Measurements from ENCODE around the gene CNOT8.
"Not testable (repeated sequence)": the region's sequence is repeated elsewhere in the genome, so short reads cannot be mapped to it uniquely, and the experiment has no call there.

CNOT8 gene

GRCh38 chr5:154866841-154867240 lies 8.4 kb downstream of the CNOT8 start:
- no peak for DNase-seq

GRCh38 chr5:154868702-154869101 lies 10.3 kb downstream of the CNOT8 start:
- no peak for DNase-seq

GRCh38 chr5:154871734-154872133 lies 13.3 kb downstream of the CNOT8 start:
- no peak for DNase-seq

DNA sequence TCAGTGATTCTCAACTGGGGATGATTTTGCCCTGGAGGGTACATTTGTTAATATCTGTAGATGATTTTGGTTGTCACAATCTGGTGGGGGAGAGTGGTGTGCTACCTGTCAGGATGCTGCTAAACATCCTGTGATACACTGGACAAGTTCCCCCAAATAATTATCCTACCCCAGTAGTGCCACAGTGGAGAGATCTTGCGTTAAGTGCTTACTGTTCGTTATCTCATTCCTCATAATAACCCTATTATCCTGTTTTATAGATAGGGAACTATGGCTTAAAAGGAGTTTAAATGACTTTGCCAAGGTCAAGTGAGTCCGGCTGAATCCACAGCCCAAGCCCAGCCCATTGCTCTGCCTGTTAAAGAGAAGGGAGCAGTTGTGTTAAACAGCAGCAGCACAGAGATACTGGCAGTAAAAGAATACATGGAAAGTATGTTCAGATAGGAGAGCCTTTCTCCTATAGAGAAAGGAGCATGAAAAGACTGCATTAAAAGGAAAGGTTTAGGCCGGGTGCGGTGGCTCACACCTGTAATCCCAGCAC lies 15.4 kb downstream of the CNOT8 start:
- no peak for DNase-seq

- DNase-seq, result no peak
These were observed 20.4 kb downstream of the CNOT8 start for GRCh38 chr5:154878642-154879335.

DNA sequence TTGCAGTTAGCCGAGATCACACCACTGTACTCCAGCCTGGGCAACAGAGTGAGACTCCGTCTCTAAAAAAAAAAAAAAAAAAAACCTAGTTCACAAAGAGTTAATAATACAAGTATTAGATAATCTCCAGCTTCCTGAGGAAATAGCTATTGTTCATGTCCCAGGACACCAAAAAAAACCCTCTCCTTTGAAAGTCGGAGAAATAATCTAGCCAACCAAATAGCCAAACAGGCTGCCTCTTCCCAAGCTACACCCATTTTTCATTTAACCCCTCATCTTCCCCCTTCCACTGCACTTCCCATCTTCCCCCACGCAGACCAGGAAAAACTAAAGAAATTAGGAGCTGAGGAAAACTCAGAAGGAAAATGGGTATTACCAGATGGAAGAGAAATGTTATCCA lies 23.6 kb downstream of the CNOT8 start:
- DNase-seq, result no peak

DNA sequence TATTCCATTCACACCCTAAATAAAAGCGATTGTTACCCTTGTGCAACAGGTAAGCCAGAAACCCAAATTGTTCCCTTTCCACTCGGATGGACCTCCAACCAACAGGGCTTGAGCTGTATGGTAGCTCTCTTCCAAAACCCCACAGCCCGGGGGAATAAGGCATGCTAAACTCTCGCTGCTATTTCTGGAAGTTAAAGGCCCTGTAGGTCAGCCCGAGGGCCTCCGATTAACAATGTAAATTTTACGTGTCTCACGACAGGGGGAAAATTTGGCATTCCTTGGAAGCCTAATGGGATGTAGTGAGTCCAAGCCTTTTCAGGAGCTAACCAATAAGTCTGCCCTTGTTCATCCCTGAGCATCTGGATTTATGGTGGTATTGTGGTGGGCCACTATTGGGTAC lies 26.0 kb downstream of the CNOT8 start:
- no peak for DNase-seq

GRCh38 chr5:154885439-154885838 lies 27.0 kb downstream of the CNOT8 start:
- DNase-seq, result no peak

DNA sequence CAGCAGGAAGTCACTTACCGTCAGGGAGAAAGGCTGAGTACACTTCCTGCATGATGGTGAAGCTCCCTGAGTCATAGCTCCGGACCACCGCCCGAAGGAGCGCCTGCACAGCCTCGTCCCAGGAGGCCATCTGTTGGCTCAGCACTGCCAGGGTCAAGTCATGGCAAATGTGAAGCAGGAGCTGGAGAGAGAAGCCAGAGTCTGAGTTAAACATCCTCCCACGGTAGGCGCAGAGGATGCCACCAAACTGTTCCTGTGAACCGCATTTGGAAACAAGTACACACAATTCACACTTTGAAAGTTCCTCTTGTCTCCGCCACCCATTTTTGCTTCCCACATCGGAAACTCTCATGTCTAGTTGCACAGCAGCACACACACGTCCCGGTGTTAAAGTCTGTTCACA lies 33.9 kb downstream of the CNOT8 start:
- DNase-seq, result no peak

DNA sequence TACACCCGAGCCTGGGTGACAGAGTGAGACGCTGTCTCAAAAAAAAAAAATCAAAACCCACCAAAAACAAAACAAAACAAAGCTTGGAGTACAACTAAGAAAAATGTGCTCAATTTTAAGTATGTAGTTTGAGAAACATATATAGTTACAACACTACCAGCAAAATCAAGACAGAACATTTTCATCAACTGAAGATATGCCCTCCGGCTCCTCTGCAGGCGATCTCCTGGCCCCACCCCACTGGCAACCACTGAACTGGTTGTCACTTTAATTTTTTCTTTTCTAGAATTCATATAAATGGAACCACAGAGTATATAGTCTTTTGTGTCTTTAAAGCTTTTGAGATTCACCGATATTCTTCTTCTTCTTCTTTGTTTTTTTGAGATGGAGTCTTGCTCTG lies 35.0 kb downstream of the CNOT8 start:
- no peak for DNase-seq

DNA sequence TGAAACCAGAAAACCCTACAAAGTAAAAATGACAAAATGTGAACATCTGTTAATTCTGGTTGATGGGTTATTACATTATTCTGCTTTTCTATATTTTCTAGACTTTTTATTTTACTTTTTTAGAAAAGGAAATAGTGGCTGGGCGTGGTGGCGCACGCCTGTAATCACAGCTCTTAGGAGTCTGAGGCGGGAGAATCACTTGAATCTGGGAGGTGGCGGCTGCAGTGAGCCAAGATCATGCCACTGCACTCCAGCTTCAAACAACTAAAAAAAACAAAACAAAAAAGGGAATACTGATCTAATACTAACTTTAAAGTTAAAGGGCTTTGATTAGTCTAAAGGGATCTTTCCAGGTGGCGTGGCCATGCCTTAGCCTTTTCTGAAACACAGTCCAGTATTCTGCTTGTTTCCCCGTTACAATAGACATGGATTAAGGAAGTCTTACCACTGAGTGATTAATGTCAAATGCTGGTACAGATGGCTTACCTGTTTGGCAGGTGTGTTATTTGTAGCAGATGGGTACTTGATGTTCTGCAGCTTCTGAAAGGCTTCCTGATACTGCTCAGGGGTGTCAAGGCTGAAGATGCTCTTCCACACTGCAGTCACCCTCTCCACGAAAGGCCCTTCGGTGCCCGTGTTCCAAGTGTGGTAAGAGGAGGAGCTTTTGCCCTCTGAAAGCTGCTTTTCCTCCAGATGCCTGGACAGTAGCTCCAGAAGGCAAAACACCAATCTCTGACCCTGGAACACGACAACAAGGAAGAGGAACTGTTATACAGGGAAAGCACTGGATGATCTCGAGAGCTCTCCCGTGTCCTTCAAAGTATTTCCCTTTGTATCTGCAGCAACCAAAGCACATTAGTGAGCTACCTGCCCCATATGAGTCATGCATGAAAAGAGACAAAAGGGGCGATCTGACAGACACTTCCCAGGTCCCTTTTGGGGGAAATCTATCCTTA lies 37.5 kb downstream of the CNOT8 start:
- no peak for DNase-seq

GRCh38 chr5:154896562-154897165 lies 38.2 kb downstream of the CNOT8 start:
- DNase-seq, result no peak

GRCh38 chr5:154898210-154898609 lies 39.8 kb downstream of the CNOT8 start:
- DNase-seq, result no peak

- DNase-seq, result no peak
These were observed 40.9 kb downstream of the CNOT8 start for GRCh38 chr5:154899151-154899816.

DNA sequence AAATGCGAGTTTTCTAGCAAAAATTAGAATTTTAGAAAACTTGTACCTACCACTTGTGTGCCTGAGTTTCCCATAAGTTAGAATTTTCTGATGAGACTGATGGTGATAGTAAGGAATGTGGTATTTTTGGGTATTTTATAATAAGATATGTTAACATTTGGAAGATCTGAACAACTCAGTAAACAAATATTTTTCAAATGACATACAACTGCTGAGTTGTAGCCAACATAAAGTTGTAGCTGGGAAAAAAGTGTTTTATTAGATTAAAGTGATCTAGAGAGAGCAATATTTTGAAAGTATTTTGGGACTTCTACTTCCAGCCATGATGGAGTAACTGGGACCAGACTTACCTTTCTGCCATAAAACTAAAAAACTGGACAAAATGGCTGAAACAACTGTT lies 41.6 kb downstream of the CNOT8 start:
- DNase-seq, result no peak

GRCh38 chr5:154901276-154901675 lies 42.8 kb downstream of the CNOT8 start:
- DNase-seq, result no peak

DNA sequence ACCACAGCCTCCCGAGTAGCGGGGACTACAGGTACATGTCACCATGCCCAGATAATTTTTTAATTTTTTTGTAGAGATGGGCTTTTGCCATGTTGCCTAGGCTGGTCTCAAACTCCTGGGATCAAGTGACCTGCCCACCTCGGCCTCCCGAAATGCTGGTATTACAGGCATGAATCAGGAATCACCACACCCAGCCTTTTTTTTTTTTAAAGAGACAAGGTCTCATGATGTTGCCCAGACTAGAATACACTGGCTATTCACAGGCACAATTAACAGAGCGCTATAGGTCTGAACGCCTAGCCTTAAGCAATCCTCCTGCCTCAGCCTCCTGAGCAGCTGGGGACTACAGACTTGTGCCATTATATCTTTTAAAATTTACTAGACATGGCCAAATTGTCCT lies 43.5 kb downstream of the CNOT8 start:
- DNase-seq, result no peak

GRCh38 chr5:154905601-154906000 lies 47.2 kb downstream of the CNOT8 start:
- not testable (repeated sequence) for DNase-seq

GRCh38 chr5:154916874-154917273 lies 58.4 kb downstream of the CNOT8 start:
- no peak for DNase-seq

DNA sequence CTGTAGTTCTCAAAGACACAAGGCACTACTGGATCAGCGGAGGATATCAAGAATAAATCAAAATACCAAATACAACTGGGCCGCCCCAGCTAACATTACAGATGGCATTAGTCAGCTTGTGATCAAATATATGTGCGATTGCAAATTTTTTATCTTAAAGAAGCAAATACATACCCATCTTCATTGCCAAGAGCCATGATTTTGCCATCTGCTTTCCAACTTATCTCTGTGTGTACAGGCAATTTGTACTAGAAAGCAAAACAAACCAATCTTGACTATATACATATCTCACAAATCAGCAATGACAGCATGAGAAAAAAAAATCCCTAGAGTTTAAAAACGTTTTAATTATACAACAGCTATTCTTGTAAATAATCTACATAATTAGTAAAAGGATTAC lies 59.3 kb downstream of the CNOT8 start:
- DNase-seq, result no peak

DNA sequence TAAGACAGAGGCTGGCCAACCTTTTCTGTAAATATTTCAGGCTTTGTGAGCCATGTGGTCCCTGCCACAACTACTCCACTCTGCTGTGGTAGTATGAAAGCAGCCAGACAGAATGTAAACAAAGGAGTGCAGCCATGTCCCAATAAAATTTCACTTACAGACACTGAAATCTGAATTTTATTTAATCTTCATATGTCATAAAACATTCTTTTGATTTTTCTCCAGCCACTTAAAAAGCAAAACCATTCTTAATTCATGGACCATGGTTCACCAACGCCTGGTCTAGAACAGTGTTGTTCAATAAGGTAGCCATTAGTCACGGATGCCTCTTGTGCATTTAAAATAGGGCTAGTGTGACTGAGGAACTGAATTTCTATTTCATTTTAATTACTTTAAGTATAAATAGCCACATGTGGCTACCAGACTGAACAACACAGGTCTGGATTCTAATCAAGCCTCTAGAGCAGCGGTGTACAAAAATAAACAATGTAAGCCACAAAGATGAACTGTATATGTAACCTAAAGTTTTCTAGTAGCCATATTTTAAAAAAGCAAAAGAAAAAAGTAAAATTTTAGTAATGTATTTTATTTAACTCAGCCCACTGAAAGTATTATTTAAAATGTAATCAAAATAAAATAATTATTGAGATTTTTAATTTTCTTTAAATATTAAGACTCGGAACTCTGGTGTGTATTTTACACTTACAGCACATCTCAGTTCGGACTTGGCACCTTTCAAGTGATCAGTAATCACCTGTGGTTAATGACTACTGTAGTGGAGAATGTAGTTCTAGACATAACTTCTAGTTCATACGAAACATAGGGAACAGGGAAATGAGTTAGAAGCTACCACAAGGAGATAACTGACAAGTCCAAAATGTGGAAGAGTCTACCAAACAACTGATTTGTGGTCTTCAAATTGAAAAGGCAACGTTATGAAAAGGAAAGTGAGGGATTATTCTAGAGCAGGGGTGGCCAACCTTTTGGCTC lies 65.3 kb downstream of the CNOT8 start:
- DNase-seq, result no peak
